ENCODE results near the gene DPEP2.
"Not testable (repeated sequence)": the region's sequence is repeated elsewhere in the genome, so short reads cannot be mapped to it uniquely, and the experiment has no call there.

Gene DPEP2

GRCh38 chr16:68022278-68022727 is 23.0 kb upstream of the DPEP2 start:
- H3K4me1 Mint-ChIP-seq: peaks cover 4% of the 10 kb centered on the region
- H3K36me3 Mint-ChIP-seq (ENCODE audit: low read depth): peaks cover 13% of the 10 kb centered on the region
- H3K27ac Mint-ChIP-seq: peak overlapping the region in 2 of 3 experiments; percentile 29 to 92
- H3K9me3 Mint-ChIP-seq: no peaks in the 10 kb centered on the region
- no peaks in the 10 kb centered on the region for H3K27me3 Mint-ChIP-seq (ENCODE audit: low read depth)
- peak overlapping the region; percentile 100 for H3K4me3 Mint-ChIP-seq
- no peak for TF ChIP-seq CTCF (IDR thresholded peaks at IDR 0.05; ENCODE audit: unreplicated experiment in 3 of 3)

GRCh38 chr16:68021490-68021889 is 22.2 kb upstream of the DPEP2 start:
- Mint-ChIP-seq H3K27me3 (ENCODE audit: low read depth) (no peaks in the 10 kb centered on the region), H3K4me3 (peak overlapping the region; percentile 100), H3K9me3 (no peaks in the 10 kb centered on the region), H3K27ac (no peak overlapping the region), H3K36me3 (ENCODE audit: low read depth) (peaks cover 12% of the 10 kb centered on the region), H3K4me1 (peaks cover 4% of the 10 kb centered on the region)
- TF ChIP-seq CTCF (IDR thresholded peaks at IDR 0.05; ENCODE audit: unreplicated experiment in 3 of 3): no peak

- peaks cover 8% of the 10 kb centered on the region for H3K36me3 Mint-ChIP-seq (ENCODE audit: low read depth)
Measured at GRCh38 chr16:68019167-68019680, 19.9 kb upstream of the DPEP2 start.

GRCh38 chr16:68015681-68016080 is 16.4 kb upstream of the DPEP2 start, which contains the start of gene DPEP2NB:
Gene DPEP2NB, minus strand, starts transcription at chr16:68015911. Its CDS starts 141 bp downstream, at chr16:68015770.
- TF ChIP-seq CTCF (IDR thresholded peaks at IDR 0.05; ENCODE audit: unreplicated experiment in 3 of 3): no peak
- Mint-ChIP-seq H3K36me3 (ENCODE audit: low read depth) (no peaks in the 10 kb centered on the region), H3K4me1 (no peaks in the 10 kb centered on the region), H3K4me3 (no peak within 1 kb of the TSS), H3K27me3 (ENCODE audit: low read depth) (peaks cover 9% of the 10 kb centered on the region), H3K27ac (no peak within 1 kb of the TSS), H3K9me3 (no peaks in the 10 kb centered on the region)

More at GRCh38 chr16:68019167-68019680, 19.9 kb upstream of the DPEP2 start:
- H3K4me3 Mint-ChIP-seq: peak overlapping the region in 2 of 3 experiments; percentile 44 to 73
- TF ChIP-seq CTCF (IDR thresholded peaks at IDR 0.05; ENCODE audit: unreplicated experiment in 3 of 3): no peak
- no peaks in the 10 kb centered on the region for H3K9me3 Mint-ChIP-seq
- H3K27ac Mint-ChIP-seq: no peak overlapping the region
- peaks cover 4% of the 10 kb centered on the region for H3K4me1 Mint-ChIP-seq
- peaks cover 3% of the 10 kb centered on the region for H3K27me3 Mint-ChIP-seq (ENCODE audit: low read depth)

- TF ChIP-seq CTCF (IDR thresholded peaks at IDR 0.05; ENCODE audit: unreplicated experiment in 3 of 3): no peak
- Mint-ChIP-seq H3K27me3 (ENCODE audit: low read depth) (peaks cover 9% of the 10 kb centered on the region), H3K36me3 (ENCODE audit: low read depth) (no peaks in the 10 kb centered on the region), H3K9me3 (no peaks in the 10 kb centered on the region), H3K4me1 (peaks cover 6% of the 10 kb centered on the region), H3K4me3 (no peak overlapping the region), H3K27ac (no peak overlapping the region)
Measured at GRCh38 chr16:68013440-68013839, 14.2 kb upstream of the DPEP2 start.

- not testable (repeated sequence) for H3K4me3 Mint-ChIP-seq; H3K4me1 Mint-ChIP-seq; H3K9me3 Mint-ChIP-seq; H3K36me3 Mint-ChIP-seq (ENCODE audit: low read depth)
- H3K27me3 Mint-ChIP-seq (ENCODE audit: low read depth): peaks cover 13% of the 10 kb centered on the region
- peak overlapping the region in 1 of 3 experiments; percentile 21 for H3K27ac Mint-ChIP-seq
Measured at GRCh38 chr16:68009872-68010271, 10.6 kb upstream of the DPEP2 start.

All from nephron (organoid).